GM23338 (cell line): ENCODE results near the gene CASP1. TPM values are rescaled to one million over a fixed set of nuclear protein-coding genes. Genes with fewer than 3 reads are reported as not detected.

Experiments
- ATAC-seq: fragments of 200-7000 bp; cut with Tn5 transposase; 3 replicates; pipeline ENCODE4 v1.9.1; 2020
- DNase-seq: peaks from one replicate; pipeline ENCODE4 v3.0.0-alpha.2; 2015; ENCODE audit warnings: low spot score
- H2AFZ ChIP-seq: fragments of 200-600 bp; sonication (generic); 2 replicates; pipeline ENCODE4 v1.8.0; 2016; ENCODE audit warnings: antibody characterized with exemption, mild to moderate bottlenecking, moderate library complexity
- H3F3A ChIP-seq: fragments of 200-600 bp; sonication (generic); replicated peaks from 2 replicates; pipeline ENCODE4 v1.8.0; 2017; ENCODE audit warnings: antibody characterized with exemption, mixed run types, low read depth
- H3K27ac ChIP-seq: fragments of 200-600 bp; sonication (generic); 2 replicates; pipeline ENCODE4 v1.6.1; 2016; ENCODE audit warnings: low read depth
- H3K27me3 ChIP-seq: fragments of 200-600 bp; sonication (generic); 2 replicates; pipeline ENCODE4 v1.8.0; 2016; ENCODE audit warnings: mild to moderate bottlenecking, mixed run types, moderate library complexity; ENCODE audit not compliant: insufficient read depth
- H3K36me3 ChIP-seq: fragments of 200-600 bp; sonication (generic); 2 replicates; pipeline ENCODE4 v1.8.0; 2016; ENCODE audit warnings: mild to moderate bottlenecking; ENCODE audit not compliant: insufficient read depth
- H3K4me1 ChIP-seq: fragments of 200-600 bp; sonication (generic); 2 replicates; pipeline ENCODE4 v1.8.0; 2016; ENCODE audit warnings: mild to moderate bottlenecking, moderate library complexity; ENCODE audit not compliant: insufficient read depth
- H3K4me2 ChIP-seq: fragments of 200-600 bp; sonication (generic); 2 replicates; pipeline ENCODE4 v1.7.1; 2017; ENCODE audit warnings: mixed run types
- H3K4me3 ChIP-seq: fragments of 200-600 bp; sonication (generic); 2 replicates; pipeline ENCODE4 v1.6.1; 2016; ENCODE audit warnings: mixed run types
- H3K79me2 ChIP-seq: fragments of 200-600 bp; sonication (generic); replicated peaks from 2 replicates; pipeline ENCODE4 v1.8.0; 2017; ENCODE audit warnings: mild to moderate bottlenecking; ENCODE audit not compliant: insufficient read depth
- H3K9me2 ChIP-seq: fragments of 200-600 bp; sonication (generic); 2 replicates; pipeline ENCODE4 v1.8.0; 2017; ENCODE audit not compliant: insufficient read depth
- H4K20me1 ChIP-seq: fragments of 200-600 bp; sonication (generic); replicated peaks from 2 replicates; pipeline ENCODE4 v1.8.0; 2017; ENCODE audit warnings: mild to moderate bottlenecking; ENCODE audit not compliant: insufficient read depth
- H3K27ac Mint-ChIP-seq: 2 replicates; pipeline ENCODE4 v1.8.0; 2020; ENCODE audit warnings: inconsistent platforms, mild to moderate bottlenecking, moderate library complexity, mixed read lengths
- H3K27me3 Mint-ChIP-seq: 3 replicates; pipeline ENCODE4 v1.8.0; 2022; ENCODE audit warnings: low read depth, mild to moderate bottlenecking, moderate library complexity, mixed read lengths, inconsistent platforms; ENCODE audit not compliant: insufficient read depth, poor library complexity
- H3K36me3 Mint-ChIP-seq: 3 replicates; pipeline ENCODE4 v1.8.0; 2021; ENCODE audit warnings: low read depth, mild to moderate bottlenecking, inconsistent platforms, moderate library complexity, mixed read lengths
- H3K4me1 Mint-ChIP-seq: 3 replicates; pipeline ENCODE4 v1.8.0; 2020; ENCODE audit warnings: mild to moderate bottlenecking, inconsistent platforms, mixed read lengths
- H3K4me3 Mint-ChIP-seq: 3 replicates; pipeline ENCODE4 v1.8.0; 2021; ENCODE audit warnings: moderate library complexity, mild to moderate bottlenecking, inconsistent platforms, mixed read lengths
- H3K9me3 Mint-ChIP-seq: 3 replicates; pipeline ENCODE4 v1.8.0; 2020; ENCODE audit warnings: moderate library complexity, mild to moderate bottlenecking, inconsistent platforms, mixed read lengths
- CREB1 ChIP-seq: fragments of 250-450 bp; sonication (Bioruptor Pico); IDR thresholded peaks from 2 replicates; pipeline ENCODE4 v1.5.0; 2020; ENCODE audit warnings: low read depth, mild to moderate bottlenecking, moderate library complexity
- CTCF ChIP-seq, 2 experiments: fragments of 200-600 bp in 1 of 2; sonication (generic) in 1 of 2; conservative IDR thresholded peaks; 2 replicates each; pipeline versions ENCODE4 v1.5.1 to v1.6.1; 2016 to 2017; ENCODE audit warnings: antibody characterized with exemption in 2 of 2, low read depth in 2 of 2, mild to moderate bottlenecking in 2 of 2, moderate library complexity in 1 of 2
- EZH2 ChIP-seq: fragments of 200-600 bp; sonication (generic); IDR thresholded peaks from one replicate; pipeline ENCODE4 v1.8.0; 2017; ENCODE audit warnings: antibody characterized with exemption, mild to moderate bottlenecking, low read depth; ENCODE audit not compliant: unreplicated experiment
- EZH2phosphoT487 ChIP-seq: fragments of 200-600 bp; sonication (generic); IDR thresholded peaks from one replicate; pipeline ENCODE4 v1.8.1; 2018; ENCODE audit warnings: antibody characterized with exemption; ENCODE audit not compliant: unreplicated experiment
- NANOG ChIP-seq: IDR thresholded peaks from 2 replicates; pipeline ENCODE4 v1.6.1; 2016; ENCODE audit warnings: antibody characterized with exemption, borderline replicate concordance
- POLR2AphosphoS5 ChIP-seq: IDR thresholded peaks from 2 replicates; pipeline ENCODE4 v1.6.1; 2016; ENCODE audit warnings: antibody characterized with exemption, low read depth
- STAT1 ChIP-seq: IDR thresholded peaks from one replicate; pipeline ENCODE4 v1.6.1; 2016; ENCODE audit warnings: antibody characterized with exemption; ENCODE audit not compliant: unreplicated experiment
- ZNF114 ChIP-seq: fragments of 250-450 bp; sonication (Bioruptor Pico); IDR thresholded peaks from 2 replicates; pipeline ENCODE4 v1.5.0; 2020; ENCODE audit warnings: mild to moderate bottlenecking, moderate library complexity
- polyA plus RNA-seq: library from polyadenylated mRNA; unstranded; fragments of >200 nt; fragmentation: Nextera tagmentation; extraction: Ambion mirVana; gene quantifications from 2 replicates; pipeline ENCODE4 v1.2.1, GENCODE V29; 2016
- total RNA-seq: library from RNA; depleted of rRNA; stranded (reverse); fragments of >200 nt; shearing (Covaris generic); gene quantifications from 2 replicates; pipeline ENCODE4 v1.2.3, GENCODE V29; 2014

Gene CASP1
- total and polyA plus RNA-seq, 2 experiments from 2014 or later: 0.10 TPM; not detected in 1

- no peaks in the 10 kb centered on the region for H4K20me1 ChIP-seq
- peak overlapping the region; percentile 35; the same call in 1 of the 2 replicates for H2AFZ ChIP-seq
Measured at GRCh38 chr11:105000797-105001196, 34.1 kb downstream of the CASP1 start.

DNA sequence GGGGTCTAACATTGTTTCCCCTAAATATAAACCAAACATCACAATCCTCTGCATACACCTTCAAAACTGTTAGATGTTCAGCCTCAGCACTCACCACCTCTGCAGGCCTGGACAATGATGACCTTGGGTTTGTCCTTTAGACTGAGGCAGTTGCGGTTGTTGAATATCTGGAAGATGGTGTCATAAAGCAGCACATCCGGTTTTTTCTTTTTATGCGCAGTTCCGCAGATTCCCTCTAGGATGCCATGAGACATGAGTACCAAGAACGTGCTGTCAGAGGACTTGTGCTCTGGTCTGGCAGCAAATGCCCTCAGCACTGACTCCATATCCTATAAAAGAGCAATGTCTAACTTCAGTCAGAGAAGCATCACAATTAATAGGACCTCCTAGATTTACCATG lies 34.8 kb downstream of the CASP1 start:
- no peak overlapping the region for H2AFZ ChIP-seq
- no peaks in the 10 kb centered on the region for H4K20me1 ChIP-seq
- H3K9me3 Mint-ChIP-seq: no peaks in the 10 kb centered on the region
- TF ChIP-seq CTCF (conservative IDR thresholded peaks at IDR 0.05; ENCODE audit: low read depth in 2 of 2) (peak; percentile 10 to 22; a peak in 2 of 4 replicates), ZNF114 (no peak)
- no peaks in the 10 kb centered on the region for H3K4me1 ChIP-seq
- H3F3A ChIP-seq: no peaks in the 10 kb centered on the region
- peaks cover 7% of the 10 kb centered on the region; the same call in 1 of the 2 replicates for H3K9me2 ChIP-seq
- H3K4me1 Mint-ChIP-seq: no peaks in the 10 kb centered on the region
- no peak overlapping the region for H3K4me3 Mint-ChIP-seq
- H3K4me3 ChIP-seq: no peak overlapping the region
- no peaks in the 10 kb centered on the region for H3K79me2 ChIP-seq
- ATAC-seq: no peak; the same call in 1 of the 3 replicates
- DNase-seq: peak; percentile 50
- no peak overlapping the region for H3K27ac ChIP-seq
- H3K36me3 ChIP-seq: no peaks in the 10 kb centered on the region
- no peak overlapping the region for H3K4me2 ChIP-seq
- no peaks in the 10 kb centered on the region for H3K27me3 ChIP-seq
- no peak overlapping the region for H3K27ac Mint-ChIP-seq
- H3K36me3 Mint-ChIP-seq: peaks cover 5% of the 10 kb centered on the region; the same call in 1 of the 3 replicates
- H3K27me3 Mint-ChIP-seq: peaks cover 4% of the 10 kb centered on the region

More at GRCh38 chr11:105000797-105001196, 34.1 kb downstream of the CASP1 start:
- Histone ChIP-seq H3K9me2 (peaks cover 4% of the 10 kb centered on the region; the same call in 1 of the 2 replicates), H3K4me1 (no peaks in the 10 kb centered on the region), H3K36me3 (no peaks in the 10 kb centered on the region), H3K4me2 (no peak overlapping the region), H3K27me3 (no peaks in the 10 kb centered on the region), H3K79me2 (no peaks in the 10 kb centered on the region), H3F3A (no peaks in the 10 kb centered on the region), H3K4me3 (no peak overlapping the region), H3K27ac (no peak overlapping the region)
- H3K4me1 Mint-ChIP-seq: no peaks in the 10 kb centered on the region
- DNase-seq (peak; percentile 62), ATAC-seq (peak; percentile 72)
- H3K27ac Mint-ChIP-seq: no peak overlapping the region
- H3K27me3 Mint-ChIP-seq: peaks cover 4% of the 10 kb centered on the region
- no peak overlapping the region for H3K4me3 Mint-ChIP-seq
- peaks cover 5% of the 10 kb centered on the region; the same call in 1 of the 3 replicates for H3K36me3 Mint-ChIP-seq
- TF ChIP-seq CTCF (conservative IDR thresholded peaks at IDR 0.05; ENCODE audit: low read depth in 2 of 2) (peak; percentile 96 to 97), POLR2AphosphoS5 (no peak)
- H3K9me3 Mint-ChIP-seq: no peaks in the 10 kb centered on the region

- ATAC-seq (no peak), DNase-seq (no peak)
- no peaks in the 10 kb centered on the region for H3K79me2 ChIP-seq
- no peak overlapping the region for H2AFZ ChIP-seq
- no peaks in the 10 kb centered on the region for H3K4me1 ChIP-seq
- no peak overlapping the region for H3K4me2 ChIP-seq
- TF ChIP-seq EZH2phosphoT487: no peak
- no peak for TF ChIP-seq EZH2
- TF ChIP-seq STAT1: no peak
- TF ChIP-seq ZNF114: no peak
- no peak for TF ChIP-seq NANOG
- TF ChIP-seq CREB1 (CRISPR knock-in tag): no peak
- H3K27me3 ChIP-seq: no peaks in the 10 kb centered on the region
- Mint-ChIP-seq H3K4me3 (no peak overlapping the region), H3K36me3 (peaks cover 5% of the 10 kb centered on the region; the same call in 1 of the 3 replicates), H3K4me1 (no peaks in the 10 kb centered on the region), H3K27me3 (peaks cover 4% of the 10 kb centered on the region), H3K27ac (no peak overlapping the region), H3K9me3 (no peaks in the 10 kb centered on the region)
- no peak overlapping the region for H3K4me3 ChIP-seq
- no peaks in the 10 kb centered on the region for H3F3A ChIP-seq
- H3K27ac ChIP-seq: no peak overlapping the region
- H4K20me1 ChIP-seq: no peaks in the 10 kb centered on the region
- peaks cover 7% of the 10 kb centered on the region; the same call in 1 of the 2 replicates for H3K9me2 ChIP-seq
- no peaks in the 10 kb centered on the region for H3K36me3 ChIP-seq
Measured at GRCh38 chr11:104999721-105000120, 35.2 kb downstream of the CASP1 start.
